GM18873 (cell line): ENCODE data around the gene SH2D7.
A peak's percentile ranks its signal among the peaks of the same experiment; 100 is the strongest.

Experiments used
- ATAC-seq: cut with Tn5 transposase; IDR thresholded peaks from one replicate; pipeline ENCODE4 v1.9.1; 2021; ENCODE audit warnings: mild to moderate bottlenecking, moderate library complexity, moderate number of reproducible peaks; ENCODE audit not compliant: unreplicated experiment, low FRiP score

The SH2D7 gene

GRCh38 chr15:78076231-78077052, 15.9 kb upstream of the SH2D7 start:
- ATAC-seq: no peak

GRCh38 chr15:78077053-78077870, 15.1 kb upstream of the SH2D7 start, which contains the start of gene TBC1D2B:
TSS of gene TBC1D2B (minus strand) at chr15:78077711. CDS start at chr15:78077652, 59 bp downstream.
- ATAC-seq: no peak

GRCh38 chr15:78077871-78078210, 14.5 kb upstream of the SH2D7 start:
- ATAC-seq: no peak

- no peak for ATAC-seq
Measured at GRCh38 chr15:78079298-78080087, 12.9 kb upstream of the SH2D7 start.

GRCh38 chr15:78080088-78080460, 12.3 kb upstream of the SH2D7 start:
- ATAC-seq: no peak

GRCh38 chr15:78082106-78082742, 10.1 kb upstream of the SH2D7 start:
- ATAC-seq: no peak

GRCh38 chr15:78082743-78083110, 9.6 kb upstream of the SH2D7 start:
- no peak for ATAC-seq

GRCh38 chr15:78083186-78083585, 9.2 kb upstream of the SH2D7 start:
- no peak for ATAC-seq

GRCh38 chr15:78083687-78084448, 8.5 kb upstream of the SH2D7 start:
- peak; percentile 51 for ATAC-seq

- ATAC-seq: no peak
Measured at GRCh38 chr15:78084449-78084750, 8.0 kb upstream of the SH2D7 start.

- ATAC-seq: no peak
Measured at GRCh38 chr15:78085928-78086327, 6.4 kb upstream of the SH2D7 start.

- ATAC-seq: no peak
Measured at GRCh38 chr15:78087951-78088772, 4.2 kb upstream of the SH2D7 start.

GRCh38 chr15:78088773-78089080, 3.6 kb upstream of the SH2D7 start:
- ATAC-seq: no peak

GRCh38 chr15:78090422-78091063, 1.8 kb upstream of the SH2D7 start:
- no peak for ATAC-seq

GRCh38 chr15:78093242-78094020, 1.1 kb downstream of the SH2D7 start:
- no peak for ATAC-seq

- no peak for ATAC-seq
Measured at GRCh38 chr15:78097667-78098066, 5.3 kb downstream of the SH2D7 start.

GRCh38 chr15:78098131-78098755, 5.9 kb downstream of the SH2D7 start:
- ATAC-seq: no peak

- no peak for ATAC-seq
Measured at GRCh38 chr15:78100886-78101285, 8.5 kb downstream of the SH2D7 start.
